KMS-11 (cell line): ENCODE data around the gene FAH.

ENCODE experiments used
- H2AFZ ChIP-seq: fragments of 200-600 bp; sonication (generic); 2 replicates; pipeline ENCODE4 v1.6.1; 2016; ENCODE audit warnings: antibody characterized with exemption, mixed run types, low read depth
- H3K27ac ChIP-seq: fragments of 200-600 bp; sonication (generic); 2 replicates; pipeline ENCODE4 v1.6.1; 2016; ENCODE audit warnings: mild to moderate bottlenecking, mixed run types
- H3K27me3 ChIP-seq: fragments of 200-600 bp; sonication (generic); 2 replicates; pipeline ENCODE4 v1.6.1; 2017; ENCODE audit warnings: mild to moderate bottlenecking, low read depth, mixed run types, moderate library complexity; ENCODE audit not compliant: insufficient read depth
- H3K36me3 ChIP-seq: fragments of 200-600 bp; sonication (generic); 2 replicates; pipeline ENCODE4 v1.6.1; 2017; ENCODE audit warnings: mild to moderate bottlenecking, mixed run types; ENCODE audit not compliant: insufficient read depth
- H3K4me1 ChIP-seq: fragments of 200-600 bp; sonication (generic); 2 replicates; pipeline ENCODE4 v1.6.1; 2016; ENCODE audit warnings: mild to moderate bottlenecking, low read depth, mixed run types; ENCODE audit not compliant: poor library complexity, severe bottlenecking
- H3K4me2 ChIP-seq: fragments of 200-600 bp; sonication (generic); 2 replicates; pipeline ENCODE4 v1.7.0; 2016; ENCODE audit warnings: mild to moderate bottlenecking, mixed run types
- H3K4me3 ChIP-seq: fragments of 200-600 bp; sonication (generic); IDR thresholded peaks from 2 replicates; pipeline ENCODE4 v1.6.1; 2017; ENCODE audit warnings: low read depth, low read length, mixed read lengths; ENCODE audit not compliant: insufficient read depth
- H3K79me2 ChIP-seq: fragments of 200-600 bp; sonication (generic); 2 replicates; pipeline ENCODE4 v1.6.1; 2016; ENCODE audit warnings: low read depth, mixed run types; ENCODE audit not compliant: insufficient read depth
- H3K9ac ChIP-seq: fragments of 200-600 bp; sonication (generic); 2 replicates; pipeline ENCODE4 v1.6.1; 2016; ENCODE audit warnings: mild to moderate bottlenecking, mixed run types
- H4K20me1 ChIP-seq: fragments of 200-600 bp; sonication (generic); 2 replicates; pipeline ENCODE4 v1.6.1; 2016; ENCODE audit warnings: mild to moderate bottlenecking, mixed run types; ENCODE audit not compliant: insufficient read depth
- CTCF ChIP-seq: fragments of 200-600 bp; sonication (generic); conservative IDR thresholded peaks from 2 replicates; pipeline ENCODE4 v1.6.1; 2017; ENCODE audit warnings: low read depth, mild to moderate bottlenecking, antibody characterized with exemption, low read length, moderate library complexity, mixed read lengths

Gene FAH

GRCh38 chr15:80107204-80107603 lies 45.6 kb upstream of the FAH start:
- H3K9ac ChIP-seq: no peak overlapping the region
- no peaks in the 10 kb centered on the region for H3K36me3 ChIP-seq
- H3K27ac ChIP-seq: no peak overlapping the region
- H3K27me3 ChIP-seq: no peaks in the 10 kb centered on the region
- H3K4me1 ChIP-seq: no peaks in the 10 kb centered on the region
- no peak for TF ChIP-seq CTCF
- H3K4me2 ChIP-seq: no peak overlapping the region
- H2AFZ ChIP-seq: no peak overlapping the region
- no peaks in the 10 kb centered on the region; the same call in 1 of the 2 replicates for H3K79me2 ChIP-seq
- no peak overlapping the region for H3K4me3 ChIP-seq
- no peaks in the 10 kb centered on the region for H4K20me1 ChIP-seq

GRCh38 chr15:80107774-80108173 lies 45.0 kb upstream of the FAH start:
- Histone ChIP-seq H3K27ac (no peak overlapping the region), H2AFZ (no peak overlapping the region), H3K9ac (no peak overlapping the region), H4K20me1 (no peaks in the 10 kb centered on the region), H3K4me1 (no peaks in the 10 kb centered on the region), H3K4me2 (no peak overlapping the region), H3K36me3 (no peaks in the 10 kb centered on the region), H3K79me2 (no peaks in the 10 kb centered on the region; the same call in 1 of the 2 replicates), H3K4me3 (no peak overlapping the region), H3K27me3 (no peaks in the 10 kb centered on the region)
- TF ChIP-seq CTCF: no peak

- no peaks in the 10 kb centered on the region for H3K36me3 ChIP-seq
- no peak overlapping the region for H2AFZ ChIP-seq
- no peak overlapping the region for H3K4me3 ChIP-seq
- H3K79me2 ChIP-seq: no peaks in the 10 kb centered on the region; the same call in 1 of the 2 replicates
- TF ChIP-seq CTCF: no peak
- H3K9ac ChIP-seq: no peak overlapping the region
- no peaks in the 10 kb centered on the region for H3K4me1 ChIP-seq
- no peak overlapping the region for H3K27ac ChIP-seq
- H3K27me3 ChIP-seq: no peaks in the 10 kb centered on the region
- no peaks in the 10 kb centered on the region for H4K20me1 ChIP-seq
- H3K4me2 ChIP-seq: no peak overlapping the region
Observed at GRCh38 chr15:80109388-80109787, 43.4 kb upstream of the FAH start.

- TF ChIP-seq CTCF: no peak
- no peaks in the 10 kb centered on the region for H3K4me1 ChIP-seq
- no peaks in the 10 kb centered on the region; the same call in 1 of the 2 replicates for H3K79me2 ChIP-seq
- H3K4me2 ChIP-seq: no peak overlapping the region
- H2AFZ ChIP-seq: no peak overlapping the region
- H3K4me3 ChIP-seq: no peak overlapping the region
- no peak overlapping the region for H3K9ac ChIP-seq
- no peaks in the 10 kb centered on the region for H4K20me1 ChIP-seq
- no peak overlapping the region for H3K27ac ChIP-seq
- H3K36me3 ChIP-seq: no peaks in the 10 kb centered on the region
- no peaks in the 10 kb centered on the region for H3K27me3 ChIP-seq
Observed at GRCh38 chr15:80110920-80111319, 41.9 kb upstream of the FAH start.

GRCh38 chr15:80114114-80114513 lies 38.7 kb upstream of the FAH start:
- Histone ChIP-seq H3K79me2 (no peaks in the 10 kb centered on the region), H3K36me3 (no peaks in the 10 kb centered on the region), H2AFZ (no peak overlapping the region), H3K27me3 (no peaks in the 10 kb centered on the region), H4K20me1 (no peaks in the 10 kb centered on the region), H3K9ac (no peak overlapping the region), H3K4me1 (no peaks in the 10 kb centered on the region), H3K4me2 (no peak overlapping the region), H3K4me3 (no peak overlapping the region), H3K27ac (no peak overlapping the region)
- no peak for TF ChIP-seq CTCF
